ENCODE data around the gene GTF2A1. TPM values are rescaled to one million over a fixed set of nuclear protein-coding genes. Genes with fewer than 3 reads are reported as not detected.

GTF2A1 gene
- total RNA-seq, 4 donors from 2014 or later, result 20.4 to 38.3 (median 33.2) TPM

- H3K9me3 ChIP-seq, result no peaks in the 10 kb centered on the region
- ATAC-seq (peak in 1 of 2 donors; percentile 56), DNase-seq (peak; percentile 28 to 86)
- peaks cover 38 to 52% of the 10 kb centered on the region in 2 donors for H3K4me1 ChIP-seq
- TF ChIP-seq, protein P1, sequence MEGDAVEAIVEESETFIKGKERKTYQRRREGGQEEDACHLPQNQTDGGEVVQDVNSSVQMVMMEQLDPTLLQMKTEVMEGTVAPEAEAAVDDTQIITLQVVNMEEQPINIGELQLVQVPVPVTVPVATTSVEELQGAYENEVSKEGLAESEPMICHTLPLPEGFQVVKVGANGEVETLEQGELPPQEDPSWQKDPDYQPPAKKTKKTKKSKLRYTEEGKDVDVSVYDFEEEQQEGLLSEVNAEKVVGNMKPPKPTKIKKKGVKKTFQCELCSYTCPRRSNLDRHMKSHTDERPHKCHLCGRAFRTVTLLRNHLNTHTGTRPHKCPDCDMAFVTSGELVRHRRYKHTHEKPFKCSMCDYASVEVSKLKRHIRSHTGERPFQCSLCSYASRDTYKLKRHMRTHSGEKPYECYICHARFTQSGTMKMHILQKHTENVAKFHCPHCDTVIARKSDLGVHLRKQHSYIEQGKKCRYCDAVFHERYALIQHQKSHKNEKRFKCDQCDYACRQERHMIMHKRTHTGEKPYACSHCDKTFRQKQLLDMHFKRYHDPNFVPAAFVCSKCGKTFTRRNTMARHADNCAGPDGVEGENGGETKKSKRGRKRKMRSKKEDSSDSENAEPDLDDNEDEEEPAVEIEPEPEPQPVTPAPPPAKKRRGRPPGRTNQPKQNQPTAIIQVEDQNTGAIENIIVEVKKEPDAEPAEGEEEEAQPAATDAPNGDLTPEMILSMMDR (IDR thresholded peaks at IDR 0.05 in 4 of 5, conservative IDR thresholded peaks at IDR 0.05 in 1 of 5), result no peak
- no peak for TF ChIP-seq POLR2A (IDR thresholded peaks at IDR 0.05)
- intact Hi-C loops (cut with DNase I; ENCODE audit: low total_unique reads), result no loop called here
- no peaks in the 10 kb centered on the region for H3K27me3 ChIP-seq
- peaks cover under 1 to 3% of the 10 kb centered on the region in 2 donors for H3K36me3 ChIP-seq
- in situ Hi-C loops (cut with MboI; ENCODE audit: low sequenced_read_pairs in 4 of 4), result no loop called here
- H3K27ac ChIP-seq, result peak overlapping the region; percentile 59 to 91 (median 86)
- H3K4me3 ChIP-seq, result no peak overlapping the region
Measured at GRCh38 chr14:81208489-81208888, 12.3 kb downstream of the GTF2A1 start.

GRCh38 chr14:81206115-81206514 lies 14.6 kb downstream of the GTF2A1 start:
- Histone ChIP-seq H3K9me3 (no peaks in the 10 kb centered on the region), H3K4me3 (no peak overlapping the region), H3K36me3 (peaks cover 2 to 16% of the 10 kb centered on the region in 2 donors), H3K4me1 (peaks cover 37 to 57% of the 10 kb centered on the region in 2 donors), H3K27me3 (no peaks in the 10 kb centered on the region), H3K27ac (peak overlapping the region; percentile 83 to 91 (median 89))
- in situ Hi-C loops (cut with MboI; ENCODE audit: low sequenced_read_pairs in 4 of 4), result no loop called here
- DNase-seq (no peak), ATAC-seq (peak in 1 of 2 donors; percentile 40)
- intact Hi-C loops (cut with DNase I; ENCODE audit: low total_unique reads), result no loop called here
- TF ChIP-seq POLR2A (IDR thresholded peaks at IDR 0.05), result no peak
- TF ChIP-seq, protein P1 (IDR thresholded peaks at IDR 0.05 in 4 of 5, conservative IDR thresholded peaks at IDR 0.05 in 1 of 5), result no peak

- peak; percentile 97 to 99 for ATAC-seq
- intact Hi-C loops (cut with DNase I; ENCODE audit: low total_unique reads), result loop anchor here (2.0 kb wide), 1 partner anchor 35 kb away; no protein-coding TSS in a partner anchor
- TF ChIP-seq, protein P1 (IDR thresholded peaks at IDR 0.05 in 4 of 5, conservative IDR thresholded peaks at IDR 0.05 in 1 of 5), result no peak
- TF ChIP-seq POLR2A (IDR thresholded peaks at IDR 0.05), result peak; percentile 33 to 64
- DNase-seq, result no peak
- in situ Hi-C loops (cut with MboI; ENCODE audit: low sequenced_read_pairs in 4 of 4), result no loop called here
- Histone ChIP-seq H3K27ac (peak overlapping the region; percentile 83 to 91 (median 89)), H3K36me3 (peaks cover 2 to 20% of the 10 kb centered on the region in 2 donors), H3K4me1 (peaks cover 37 to 55% of the 10 kb centered on the region in 2 donors), H3K4me3 (no peak overlapping the region), H3K9me3 (no peaks in the 10 kb centered on the region), H3K27me3 (no peaks in the 10 kb centered on the region)
Measured at GRCh38 chr14:81205639-81206038, 15.1 kb downstream of the GTF2A1 start.

- peaks cover 2 to 52% of the 10 kb centered on the region in 2 donors for H3K36me3 ChIP-seq
- TF ChIP-seq, protein P1 (IDR thresholded peaks at IDR 0.05 in 4 of 5, conservative IDR thresholded peaks at IDR 0.05 in 1 of 5), result no peak
- no peak for TF ChIP-seq POLR2A (IDR thresholded peaks at IDR 0.05)
- intact Hi-C loops (cut with DNase I; ENCODE audit: low total_unique reads) (no loop called here), in situ Hi-C loops (cut with MboI; ENCODE audit: low sequenced_read_pairs in 4 of 4) (no loop called here)
- no peaks in the 10 kb centered on the region for H3K9me3 ChIP-seq
- H3K27me3 ChIP-seq, result no peaks in the 10 kb centered on the region
- no peak overlapping the region for H3K27ac ChIP-seq
- no peak for DNase-seq
- H3K4me1 ChIP-seq, result peaks cover 28 to 34% of the 10 kb centered on the region in 2 donors
- ATAC-seq, result no peak
- H3K4me3 ChIP-seq, result no peak overlapping the region
Measured at GRCh38 chr14:81200054-81200453, 20.7 kb downstream of the GTF2A1 start.

DNA sequence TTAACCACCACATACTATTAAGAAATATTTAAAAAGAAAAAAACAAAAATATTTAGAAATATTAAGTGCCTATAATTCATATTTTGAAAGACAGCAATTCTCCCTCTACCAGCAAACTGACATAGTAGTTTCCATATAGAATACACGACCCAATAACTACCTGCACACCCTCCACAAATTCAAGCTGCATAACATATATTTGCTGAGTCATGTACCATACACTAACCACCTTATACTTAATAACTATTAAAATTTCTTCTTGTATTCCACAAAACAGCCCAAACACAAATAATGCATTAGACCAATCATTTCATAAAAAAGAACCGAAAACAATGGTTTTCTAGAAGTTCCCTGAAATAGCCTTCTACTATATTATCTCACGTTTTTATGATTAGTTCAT lies 21.7 kb downstream of the GTF2A1 start:
- in situ Hi-C loops (cut with MboI; ENCODE audit: low sequenced_read_pairs in 4 of 4), result no loop called here
- TF ChIP-seq, protein P1 (IDR thresholded peaks at IDR 0.05 in 4 of 5, conservative IDR thresholded peaks at IDR 0.05 in 1 of 5), result no peak
- TF ChIP-seq POLR2A (IDR thresholded peaks at IDR 0.05), result no peak
- intact Hi-C loops (cut with DNase I; ENCODE audit: low total_unique reads), result no loop called here

More for the DNA sequence above, 21.7 kb downstream of the GTF2A1 start:
- H3K27me3 ChIP-seq, result no peaks in the 10 kb centered on the region
- peaks cover 2 to 62% of the 10 kb centered on the region in 2 donors for H3K36me3 ChIP-seq
- no peak overlapping the region for H3K4me3 ChIP-seq
- no peak for DNase-seq
- no peaks in the 10 kb centered on the region for H3K9me3 ChIP-seq
- H3K27ac ChIP-seq, result no peak overlapping the region
- no peak for ATAC-seq
- H3K4me1 ChIP-seq, result peaks cover 20 to 25% of the 10 kb centered on the region in 2 donors
